Common myeloid progenitor, CD34-positive (primary cell): ENCODE results near the gene GNB1L.

Experiments used
- CTCF ChIA-PET: fragments of 350-600 bp; sonication (Branson Sonifier 250); formaldehyde crosslinking; loops from one replicate; lab custom pipeline; 2021; ENCODE audit warnings: antibody characterized with exemption; lab: Charles Lee
- POLR2A ChIA-PET: fragments of 350-600 bp; sonication (Branson Sonifier 250); formaldehyde crosslinking; loops from one replicate; lab custom pipeline; 2021; ENCODE audit warnings: antibody characterized with exemption; lab: Charles Lee
- DNase-seq, 3 donors: peaks; one replicate each; pipeline versions ENCODE4 v3.0.0 to v3.0.0-alpha.2; 2013
- H3K27ac ChIP-seq, 2 experiments: 1 replicate in 1 of 2; 2 replicates in 1 of 2; pipeline ENCODE4 v1.7.0; 2013; ENCODE audit warnings: inconsistent platforms in 2 of 2, low read length in 2 of 2, mild to moderate bottlenecking in 2 of 2, low read depth in 1 of 2, moderate library complexity in 1 of 2; ENCODE audit not compliant: severe bottlenecking in 2 of 2, insufficient read depth in 1 of 2, poor library complexity in 1 of 2
- H3K27me3 ChIP-seq, 5 experiments: replicated peaks in 2 of 5; 1 replicate in 3 of 5; 2 replicates in 2 of 5; pipeline versions ENCODE4 v1.6.1 to v1.7.0; 2013; ENCODE audit warnings: low read length in 4 of 5, mild to moderate bottlenecking in 2 of 5, moderate library complexity in 2 of 5, inconsistent platforms in 1 of 5; ENCODE audit not compliant: insufficient read depth in 5 of 5, control insufficient read depth in 4 of 5
- H3K36me3 ChIP-seq, 4 experiments: 1 replicate in 2 of 4; 2 replicates in 2 of 4; pipeline versions ENCODE4 v1.6.1 to v1.7.0; 2013; ENCODE audit warnings: low read length in 3 of 4, control low read depth in 1 of 4, mild to moderate bottlenecking in 1 of 4; ENCODE audit not compliant: control insufficient read depth in 4 of 4, insufficient read depth in 4 of 4
- H3K4me1 ChIP-seq, 4 experiments: 1 replicate in 3 of 4; 2 replicates in 1 of 4; pipeline versions ENCODE4 v1.6.1 to v1.7.1; 2013; ENCODE audit warnings: low read length in 3 of 4, mild to moderate bottlenecking in 3 of 4, control low read depth in 1 of 4, inconsistent platforms in 1 of 4, moderate library complexity in 1 of 4; ENCODE audit not compliant: control insufficient read depth in 4 of 4, insufficient read depth in 4 of 4; ENCODE audit errors: control extremely low read depth in 1 of 4
- H3K4me3 ChIP-seq, 7 experiments: 1 replicate in 4 of 7; 2 replicates in 3 of 7; pipeline versions ENCODE4 v1.5.1 to v1.7.0; 2013; ENCODE audit warnings: mild to moderate bottlenecking in 7 of 7, low read length in 6 of 7, moderate library complexity in 6 of 7, inconsistent platforms in 2 of 7, low read depth in 2 of 7, control low read depth in 1 of 7; ENCODE audit not compliant: insufficient read depth in 4 of 7, control insufficient read depth in 1 of 7; ENCODE audit errors: extremely low read depth in 1 of 7
- H3K9me3 ChIP-seq, 5 experiments: 1 replicate in 4 of 5; 2 replicates in 1 of 5; pipeline versions ENCODE4 v1.6.1 to v1.7.1; 2013; ENCODE audit warnings: low read length in 4 of 5, mild to moderate bottlenecking in 2 of 5, inconsistent platforms in 1 of 5, low read depth in 1 of 5, moderate library complexity in 1 of 5; ENCODE audit not compliant: control insufficient read depth in 4 of 5, insufficient read depth in 2 of 5; ENCODE audit errors: control extremely low read depth in 1 of 5
- WGBS: methylation state at CpG from one replicate; pipeline ENCODE4 v1.1.5; 2013; ENCODE audit not compliant: insufficient coverage; 5-methylcytosine and 5-hydroxymethylcytosine counted together

Gene GNB1L

GRCh38 chr22:19879246-19879570 lies 24.5 kb upstream of the GNB1L start:
- H3K27me3 ChIP-seq: no peaks in the 10 kb centered on the region
- WGBS: 98% methylated on average over 10 of the region's 13 CpGs
- peaks cover 2 to 24% (median 3%) of the 10 kb centered on the region in 4 experiments for H3K36me3 ChIP-seq
- no peak for DNase-seq
- H3K9me3 ChIP-seq: no peaks in the 10 kb centered on the region
- ChIA-PET POLR2A (no interaction called here), CTCF (no interaction called here)
- no peaks in the 10 kb centered on the region for H3K4me1 ChIP-seq
- no peak overlapping the region for H3K4me3 ChIP-seq
- H3K27ac ChIP-seq: no peak overlapping the region

GRCh38 chr22:19878461-19879245 lies 24.0 kb upstream of the GNB1L start:
- no peaks in the 10 kb centered on the region for H3K9me3 ChIP-seq
- H3K27me3 ChIP-seq: no peaks in the 10 kb centered on the region
- H3K36me3 ChIP-seq: peaks cover 2 to 24% (median 3%) of the 10 kb centered on the region in 4 experiments
- no peaks in the 10 kb centered on the region for H3K4me1 ChIP-seq
- no peak for DNase-seq
- no peak overlapping the region for H3K4me3 ChIP-seq
- ChIA-PET CTCF (no interaction called here), POLR2A (no interaction called here)
- no peak overlapping the region for H3K27ac ChIP-seq
- 97% methylated on average over 11 of the region's 16 CpGs for WGBS

GRCh38 chr22:19877626-19878339 lies 23.1 kb upstream of the GNB1L start:
- Histone ChIP-seq H3K9me3 (no peaks in the 10 kb centered on the region), H3K36me3 (peaks cover 2 to 21% (median 3%) of the 10 kb centered on the region in 4 experiments), H3K27ac (no peak overlapping the region), H3K4me1 (peaks cover 0 to 3% (median 0%) of the 10 kb centered on the region in 4 experiments), H3K4me3 (no peak overlapping the region), H3K27me3 (no peaks in the 10 kb centered on the region)
- DNase-seq: no peak
- ChIA-PET CTCF (interaction anchor here (1.5 kb wide), 1 partner anchor 36 kb away, joined by 3 read pairs; no protein-coding TSS in a partner anchor), POLR2A (no interaction called here)
- 98% methylated on average over 20 of the region's 20 CpGs for WGBS

GRCh38 chr22:19876941-19877625 lies 22.4 kb upstream of the GNB1L start:
- DNase-seq: no peak
- 95% methylated on average over 12 of the region's 18 CpGs for WGBS
- Histone ChIP-seq H3K36me3 (peaks cover 2 to 20% (median 3%) of the 10 kb centered on the region in 4 experiments), H3K4me3 (no peak overlapping the region), H3K9me3 (no peaks in the 10 kb centered on the region), H3K27me3 (no peaks in the 10 kb centered on the region), H3K27ac (no peak overlapping the region), H3K4me1 (peaks cover 0 to 3% (median 0%) of the 10 kb centered on the region in 4 experiments)
- ChIA-PET CTCF (interaction anchor here (1.5 to 2.0 kb wide), 2 partner anchors 8 to 37 kb away, joined by 3 to 4 read pairs; no protein-coding TSS in a partner anchor), POLR2A (no interaction called here)

- peaks cover 2 to 20% (median 3%) of the 10 kb centered on the region in 4 experiments for H3K36me3 ChIP-seq
- no peaks in the 10 kb centered on the region for H3K27me3 ChIP-seq
- CTCF ChIA-PET: interaction anchor here (1.0 to 2.0 kb wide), 3 partner anchors 9 to 56 kb away, joined by 3 to 4 read pairs (median 3); no protein-coding TSS in a partner anchor
- 93% methylated on average over 19 of the region's 21 CpGs for WGBS
- H3K4me3 ChIP-seq: no peak overlapping the region
- no peaks in the 10 kb centered on the region for H3K9me3 ChIP-seq
- DNase-seq: no peak
- no peak overlapping the region for H3K27ac ChIP-seq
- POLR2A ChIA-PET: no interaction called here
- peaks cover 0 to 3% (median 0%) of the 10 kb centered on the region in 4 experiments for H3K4me1 ChIP-seq
These were observed 21.8 kb upstream of the GNB1L start for GRCh38 chr22:19876314-19876940.

GRCh38 chr22:19875531-19876313 lies 21.0 kb upstream of the GNB1L start:
- peaks cover 0 to 3% (median 0%) of the 10 kb centered on the region in 4 experiments for H3K4me1 ChIP-seq
- no peaks in the 10 kb centered on the region for H3K9me3 ChIP-seq
- no peak overlapping the region for H3K27ac ChIP-seq
- H3K36me3 ChIP-seq: peaks cover 0 to 18% (median 3%) of the 10 kb centered on the region in 4 experiments
- ChIA-PET POLR2A (no interaction called here), CTCF (interaction anchor here (1.0 to 2.0 kb wide), 2 partner anchors 9 to 55 kb away, joined by 3 to 4 read pairs; no protein-coding TSS in a partner anchor)
- no peak overlapping the region for H3K4me3 ChIP-seq
- no peak for DNase-seq
- H3K27me3 ChIP-seq: no peaks in the 10 kb centered on the region
- 86% methylated on average over 12 of the region's 23 CpGs for WGBS
